ENCODE results near the gene AUTS2.

AUTS2 gene

DNA sequence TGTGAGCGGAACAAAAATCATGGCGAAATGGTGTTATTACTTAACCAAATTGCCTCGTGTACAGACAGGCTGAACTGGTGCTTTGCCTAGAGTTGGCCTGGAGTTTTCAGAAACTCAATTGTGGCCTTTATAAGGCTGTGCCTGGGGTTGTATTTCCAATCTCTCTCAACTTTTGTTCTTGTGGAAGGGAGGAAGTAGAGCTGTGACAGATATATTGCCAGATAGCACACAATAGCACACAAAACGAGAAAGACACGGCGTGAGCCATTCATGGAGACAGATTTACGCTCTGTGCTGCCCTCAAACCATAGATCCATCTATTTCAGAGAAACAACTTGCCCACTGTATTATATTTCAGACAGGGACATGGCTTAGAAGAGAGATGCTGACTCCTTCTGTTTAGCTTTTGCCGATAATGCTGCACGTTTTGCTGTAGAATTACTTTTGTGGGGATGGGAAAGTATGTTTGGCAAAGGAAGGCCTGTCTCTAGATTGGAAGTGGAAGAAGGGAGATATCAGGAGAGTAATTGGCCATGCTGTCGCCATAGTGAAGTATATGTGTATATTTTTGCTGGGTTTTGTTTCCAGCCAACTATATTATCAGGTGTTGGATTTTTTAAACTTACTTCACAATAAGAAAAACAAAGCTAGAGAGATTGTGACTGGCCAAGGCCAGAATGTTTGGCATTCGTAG, 80.4 kb downstream of the AUTS2 start:
- Histone ChIP-seq H3K27me3 (ENCODE audit: insufficient read depth, poor library complexity, severe bottlenecking) (no peaks in the 10 kb centered on the region), H3K9me3 (ENCODE audit: severe bottlenecking) (peaks cover 3% of the 10 kb centered on the region), H3K36me3 (ENCODE audit: low read depth) (no peaks in the 10 kb centered on the region), H3K4me3 (ENCODE audit: severe bottlenecking) (no peak overlapping the region), H3K4me1 (ENCODE audit: insufficient read depth, poor library complexity, severe bottlenecking) (no peaks in the 10 kb centered on the region), H3K27ac (ENCODE audit: poor library complexity, severe bottlenecking) (no peak overlapping the region)
- TF ChIP-seq, protein P1, sequence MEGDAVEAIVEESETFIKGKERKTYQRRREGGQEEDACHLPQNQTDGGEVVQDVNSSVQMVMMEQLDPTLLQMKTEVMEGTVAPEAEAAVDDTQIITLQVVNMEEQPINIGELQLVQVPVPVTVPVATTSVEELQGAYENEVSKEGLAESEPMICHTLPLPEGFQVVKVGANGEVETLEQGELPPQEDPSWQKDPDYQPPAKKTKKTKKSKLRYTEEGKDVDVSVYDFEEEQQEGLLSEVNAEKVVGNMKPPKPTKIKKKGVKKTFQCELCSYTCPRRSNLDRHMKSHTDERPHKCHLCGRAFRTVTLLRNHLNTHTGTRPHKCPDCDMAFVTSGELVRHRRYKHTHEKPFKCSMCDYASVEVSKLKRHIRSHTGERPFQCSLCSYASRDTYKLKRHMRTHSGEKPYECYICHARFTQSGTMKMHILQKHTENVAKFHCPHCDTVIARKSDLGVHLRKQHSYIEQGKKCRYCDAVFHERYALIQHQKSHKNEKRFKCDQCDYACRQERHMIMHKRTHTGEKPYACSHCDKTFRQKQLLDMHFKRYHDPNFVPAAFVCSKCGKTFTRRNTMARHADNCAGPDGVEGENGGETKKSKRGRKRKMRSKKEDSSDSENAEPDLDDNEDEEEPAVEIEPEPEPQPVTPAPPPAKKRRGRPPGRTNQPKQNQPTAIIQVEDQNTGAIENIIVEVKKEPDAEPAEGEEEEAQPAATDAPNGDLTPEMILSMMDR (IDR thresholded peaks at IDR 0.05; ENCODE audit: poor library complexity, severe bottlenecking): no peak
- ATAC-seq (ENCODE audit: low read depth) (no peak), DNase-seq (ENCODE audit: low spot score) (no peak)

DNA sequence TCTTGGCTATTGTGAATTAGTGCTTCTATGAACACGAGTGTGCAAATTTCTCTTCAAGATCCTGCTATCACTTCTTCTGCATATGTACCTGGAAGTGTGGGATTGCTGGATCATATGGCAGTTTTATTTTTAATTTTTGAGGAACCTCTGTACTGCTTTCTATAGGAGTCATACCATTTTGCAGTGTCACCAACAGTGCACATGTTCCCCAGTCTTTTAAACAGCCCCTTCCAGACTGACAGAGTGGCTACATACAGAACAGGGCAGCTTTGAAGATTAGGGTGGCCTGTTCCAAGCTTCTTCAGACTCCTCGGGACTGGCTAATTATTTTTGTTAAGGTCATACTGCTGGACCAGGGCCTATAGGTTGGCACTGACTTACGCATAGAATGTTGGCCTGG, 82.9 kb downstream of the AUTS2 start:
- H3K4me3 ChIP-seq (ENCODE audit: severe bottlenecking): no peak overlapping the region
- peaks cover 3% of the 10 kb centered on the region for H3K9me3 ChIP-seq (ENCODE audit: severe bottlenecking)
- H3K27ac ChIP-seq (ENCODE audit: poor library complexity, severe bottlenecking): no peak overlapping the region
- TF ChIP-seq, protein P1 (IDR thresholded peaks at IDR 0.05; ENCODE audit: poor library complexity, severe bottlenecking): no peak
- H3K4me1 ChIP-seq (ENCODE audit: insufficient read depth, poor library complexity, severe bottlenecking): no peaks in the 10 kb centered on the region
- ATAC-seq (ENCODE audit: low read depth) (no peak), DNase-seq (ENCODE audit: low spot score) (no peak)
- no peaks in the 10 kb centered on the region for H3K36me3 ChIP-seq (ENCODE audit: low read depth)
- H3K27me3 ChIP-seq (ENCODE audit: insufficient read depth, poor library complexity, severe bottlenecking): no peaks in the 10 kb centered on the region

DNA sequence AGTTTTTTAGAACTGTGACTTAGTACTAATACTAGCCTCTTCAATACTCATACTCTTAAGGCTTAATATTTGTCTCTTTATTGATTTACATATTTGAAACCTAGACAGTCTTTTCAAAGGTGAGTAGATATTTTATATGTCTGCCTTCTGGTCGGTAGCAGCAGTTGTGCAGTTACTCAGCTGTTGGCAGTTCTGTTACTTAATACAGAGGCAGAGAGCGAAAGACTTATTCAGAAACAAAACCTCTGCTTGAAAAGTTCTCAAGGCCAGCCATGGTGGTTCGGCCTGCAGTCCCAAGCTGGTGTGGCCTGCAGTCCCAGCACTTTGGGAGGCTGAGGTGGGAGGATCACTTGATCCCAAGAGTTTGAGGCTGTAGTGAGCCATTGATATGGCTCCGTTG, 84.2 kb downstream of the AUTS2 start:
- ATAC-seq (ENCODE audit: low read depth) (no peak), DNase-seq (ENCODE audit: low spot score) (no peak)
- peaks cover 3% of the 10 kb centered on the region for H3K9me3 ChIP-seq (ENCODE audit: severe bottlenecking)
- no peaks in the 10 kb centered on the region for H3K36me3 ChIP-seq (ENCODE audit: low read depth)
- H3K4me1 ChIP-seq (ENCODE audit: insufficient read depth, poor library complexity, severe bottlenecking): no peaks in the 10 kb centered on the region
- H3K27me3 ChIP-seq (ENCODE audit: insufficient read depth, poor library complexity, severe bottlenecking): no peaks in the 10 kb centered on the region
- TF ChIP-seq, protein P1 (IDR thresholded peaks at IDR 0.05; ENCODE audit: poor library complexity, severe bottlenecking): no peak
- H3K4me3 ChIP-seq (ENCODE audit: severe bottlenecking): no peak overlapping the region
- no peak overlapping the region for H3K27ac ChIP-seq (ENCODE audit: poor library complexity, severe bottlenecking)

DNA sequence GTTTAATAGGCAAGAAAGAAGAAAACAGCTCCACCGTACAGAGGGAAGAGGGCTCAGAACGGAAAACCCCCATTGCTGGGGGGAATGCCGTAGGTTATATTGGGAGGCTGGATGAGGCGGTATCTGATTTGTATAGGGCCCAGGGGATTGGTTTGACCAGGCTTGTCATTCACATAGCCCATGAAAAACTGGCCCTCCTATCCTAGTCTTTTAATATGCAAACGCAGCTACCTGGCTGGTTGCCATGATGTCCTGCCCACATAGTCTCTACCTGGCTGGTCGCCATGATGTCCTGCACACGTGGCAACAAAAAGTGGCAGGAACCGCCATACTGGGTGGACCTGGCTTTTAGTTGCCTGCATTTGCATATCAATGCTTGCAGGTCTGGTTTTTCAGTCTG, 84.7 kb downstream of the AUTS2 start:
- DNase-seq (ENCODE audit: low spot score) (no peak), ATAC-seq (ENCODE audit: low read depth) (no peak)
- Histone ChIP-seq H3K4me3 (ENCODE audit: severe bottlenecking) (no peak overlapping the region), H3K4me1 (ENCODE audit: insufficient read depth, poor library complexity, severe bottlenecking) (no peaks in the 10 kb centered on the region), H3K27ac (ENCODE audit: poor library complexity, severe bottlenecking) (no peak overlapping the region), H3K27me3 (ENCODE audit: insufficient read depth, poor library complexity, severe bottlenecking) (no peaks in the 10 kb centered on the region), H3K36me3 (ENCODE audit: low read depth) (no peaks in the 10 kb centered on the region), H3K9me3 (ENCODE audit: severe bottlenecking) (peaks cover 3% of the 10 kb centered on the region)
- TF ChIP-seq, protein P1 (IDR thresholded peaks at IDR 0.05; ENCODE audit: poor library complexity, severe bottlenecking): no peak
